CD14-positive monocyte (primary cell): Measurements from ENCODE around the gene DENND5B. TPM values are rescaled to one million over a fixed set of nuclear protein-coding genes. Genes with fewer than 3 reads are reported as not detected.

Experiments used
- DNase-seq, 3 donors: peaks; one replicate each; pipeline ENCODE4 v3.0.0-alpha.2; 2011 to 2022
- H2AFZ ChIP-seq: 2 replicates; pipeline ENCODE4 v1.6.0; 2012; ENCODE audit warnings: mild to moderate bottlenecking, low read depth, low read length, inconsistent platforms; ENCODE audit not compliant: insufficient read depth, poor library complexity, severe bottlenecking
- H3K27ac ChIP-seq, 2 donors: 1 replicate in 1 of 2; 2 replicates in 1 of 2; pipeline ENCODE4 v1.5.1; 2012 to 2013; ENCODE audit warnings: low read length in 2 of 2, control low read depth in 1 of 2, inconsistent platforms in 1 of 2, low read depth in 1 of 2, mild to moderate bottlenecking in 1 of 2
- H3K27me3 ChIP-seq, 2 donors: one replicate each; pipeline versions ENCODE4 v1.6.0 to v1.6.1; 2011 to 2013; ENCODE audit warnings: low read length in 2 of 2; ENCODE audit not compliant: control insufficient read depth in 2 of 2, insufficient read depth in 2 of 2
- H3K36me3 ChIP-seq, 2 donors: replicated peaks in 1 of 2; 1 replicate in 1 of 2; 2 replicates in 1 of 2; pipeline versions ENCODE4 v1.5.1 to v1.6.1; 2012 to 2013; ENCODE audit warnings: low read length in 2 of 2, control low read depth in 1 of 2, inconsistent platforms in 1 of 2, mild to moderate bottlenecking in 1 of 2; ENCODE audit not compliant: insufficient read depth in 2 of 2, control insufficient read depth in 1 of 2
- H3K4me1 ChIP-seq, 2 donors: 1 replicate in 1 of 2; 2 replicates in 1 of 2; pipeline versions ENCODE4 v1.5.1 to v1.6.1; 2012 to 2013; ENCODE audit warnings: low read length in 2 of 2, control low read depth in 1 of 2, inconsistent platforms in 1 of 2, mild to moderate bottlenecking in 1 of 2, moderate library complexity in 1 of 2; ENCODE audit not compliant: insufficient read depth in 2 of 2, control insufficient read depth in 1 of 2
- H3K4me2 ChIP-seq: replicated peaks from 2 replicates; pipeline ENCODE3; 2012; ENCODE audit warnings: low read length, moderate library complexity, mild to moderate bottlenecking; ENCODE audit not compliant: poor library complexity, severe bottlenecking; ENCODE audit errors: extremely low read depth
- H3K4me3 ChIP-seq, 3 experiments: fragments of 200-600 bp in 1 of 3; sonication (generic) in 1 of 3; replicated peaks in 1 of 3; 1 replicate in 2 of 3; 2 replicates in 1 of 3; pipeline ENCODE4 v1.5.1; 2011 to 2013; ENCODE audit warnings: low read length in 3 of 3, mild to moderate bottlenecking in 3 of 3, control low read depth in 2 of 3, low read depth in 2 of 3, inconsistent platforms in 1 of 3, moderate library complexity in 1 of 3
- H3K79me2 ChIP-seq: 2 replicates; pipeline ENCODE4 v1.6.0; 2012; ENCODE audit warnings: mild to moderate bottlenecking, control low read depth, inconsistent platforms, low read length, moderate library complexity; ENCODE audit not compliant: insufficient read depth
- H3K9ac ChIP-seq: 2 replicates; pipeline ENCODE4 v1.6.0; 2017; ENCODE audit warnings: low read length, mild to moderate bottlenecking; ENCODE audit not compliant: insufficient read depth, poor library complexity, severe bottlenecking
- H3K9me3 ChIP-seq, 2 donors: replicated peaks in 1 of 2; 1 replicate in 1 of 2; 2 replicates in 1 of 2; pipeline versions ENCODE4 v1.5.1 to v1.6.1; 2012 to 2013; ENCODE audit warnings: low read length in 2 of 2, control low read depth in 1 of 2; ENCODE audit not compliant: control insufficient read depth in 1 of 2, insufficient read depth in 1 of 2
- H4K20me1 ChIP-seq: 2 replicates; pipeline ENCODE4 v1.6.0; 2012; ENCODE audit warnings: mild to moderate bottlenecking, low read length, control low read depth, moderate library complexity; ENCODE audit not compliant: insufficient read depth
- H3K27ac Mint-ChIP-seq, 7 donors: one replicate each; pipeline ENCODE4 v1.8.0; 2020; ENCODE audit warnings: mild to moderate bottlenecking in 7 of 7, mixed read lengths in 7 of 7, moderate library complexity in 6 of 7, inconsistent platforms in 2 of 7
- H3K27me3 Mint-ChIP-seq, 3 donors: one replicate each; pipeline ENCODE4 v1.8.0; 2021 to 2022; ENCODE audit warnings: low read depth in 3 of 3, mild to moderate bottlenecking in 3 of 3, mixed read lengths in 3 of 3, moderate library complexity in 3 of 3, inconsistent platforms in 1 of 3
- H3K36me3 Mint-ChIP-seq, 2 donors: one replicate each; pipeline ENCODE4 v1.8.0; 2020; ENCODE audit warnings: mixed read lengths in 2 of 2, inconsistent platforms in 1 of 2, mild to moderate bottlenecking in 1 of 2
- H3K4me1 Mint-ChIP-seq: one replicate; pipeline ENCODE4 v1.8.0; 2020; ENCODE audit warnings: mild to moderate bottlenecking, mixed read lengths
- H3K4me3 Mint-ChIP-seq, 2 donors: one replicate each; pipeline ENCODE4 v1.8.0; 2020; ENCODE audit warnings: mild to moderate bottlenecking in 2 of 2, mixed read lengths in 2 of 2, moderate library complexity in 1 of 2
- H3K9me3 Mint-ChIP-seq, 7 donors: one replicate each; pipeline ENCODE4 v1.8.0; 2020 to 2022; ENCODE audit warnings: mixed read lengths in 7 of 7, mild to moderate bottlenecking in 6 of 7, moderate library complexity in 6 of 7, inconsistent platforms in 2 of 7
- CTCF ChIP-seq: fragments of 200-600 bp; IDR thresholded peaks from one replicate; pipeline ENCODE4 v1.8.0; 2022; ENCODE audit warnings: antibody characterized with exemption, mild to moderate bottlenecking
- WGBS: methylation state at CpG from one replicate; pipeline ENCODE4 v1.1.5; 2013; ENCODE audit warnings: missing lambda C conversion rate; ENCODE audit not compliant: insufficient coverage; 5-methylcytosine and 5-hydroxymethylcytosine counted together
- intact Hi-C, 2 donors: fragments of 100-400 bp; cut with micrococcal nuclease; formaldehyde crosslinking; loops; one replicate each; pipeline versions ENCODE4 v1.15.0 to v1.15.1; 2023
- polyA plus RNA-seq, 3 donors: library from polyadenylated mRNA; depleted of rRNA in 1 of 3; unstranded in 2 of 3; stranded (reverse) in 1 of 3; fragments of 300-500 nt in 2 of 3; fragments of >200 nt in 1 of 3; fragmentation: Illumina TruSeq in 2 of 3; gene quantifications; 1 replicate in 2 of 3; 2 replicates in 1 of 3; pipeline ENCODE4 v1.2.3, GENCODE V29; 2012 to 2021

Gene DENND5B
- polyA plus RNA-seq, 3 donors = 0.23 to 0.36 (median 0.36) TPM

DNA sequence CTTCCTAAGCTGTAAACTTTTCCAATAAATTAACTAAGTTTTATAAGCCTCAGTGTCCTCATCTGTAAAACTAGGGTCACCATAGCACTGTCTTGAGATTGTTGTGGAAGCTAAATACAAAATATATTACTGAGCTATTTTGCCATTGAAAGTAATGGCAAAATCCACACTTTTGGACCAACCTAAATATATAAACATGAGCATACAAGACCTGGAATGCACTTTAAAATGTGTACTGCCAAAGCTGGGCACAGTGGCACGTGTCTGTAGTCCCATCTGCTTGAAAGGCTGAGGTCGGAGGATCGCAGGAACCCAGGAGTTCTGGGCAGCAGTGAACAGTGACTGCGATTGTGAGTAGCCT, 235.2 kb downstream of the DENND5B start:
- Histone ChIP-seq H2AFZ (no peak overlapping the region), H3K36me3 (no peaks in the 10 kb centered on the region), H3K9me3 (no peaks in the 10 kb centered on the region), H3K9ac (no peak overlapping the region), H3K27ac (no peak overlapping the region), H4K20me1 (no peaks in the 10 kb centered on the region), H3K4me2 (no peak overlapping the region), H3K4me3 (no peak overlapping the region), H3K79me2 (no peaks in the 10 kb centered on the region), H3K4me1 (peaks cover 9 to 12% of the 10 kb centered on the region in 2 donors), H3K27me3 (no peaks in the 10 kb centered on the region)
- Mint-ChIP-seq H3K27ac (no peak overlapping the region), H3K9me3 (peaks cover 0 to 4% (median 0%) of the 10 kb centered on the region in 7 donors), H3K4me1 (peaks cover 10% of the 10 kb centered on the region), H3K4me3 (no peak overlapping the region), H3K36me3 (no peaks in the 10 kb centered on the region), H3K27me3 (peaks cover 0 to 4% (median 1%) of the 10 kb centered on the region in 3 donors)
- no peak for TF ChIP-seq CTCF
- WGBS = no CpG with 5 or more reads among the region's 4 CpGs
- intact Hi-C loops = no loop called here
- DNase-seq = no peak

GRCh38 chr12:31353750-31354708, 236.9 kb downstream of the DENND5B start:
- intact Hi-C loops = no loop called here
- H3K27ac Mint-ChIP-seq = peak overlapping the region in 4 of 7 donors; percentile 27 to 58 (median 41)
- no peaks in the 10 kb centered on the region for H3K36me3 ChIP-seq

More at GRCh38 chr12:31353750-31354708, 236.9 kb downstream of the DENND5B start:
- H3K9me3 ChIP-seq = no peaks in the 10 kb centered on the region
- H3K4me1 ChIP-seq = peaks cover 9 to 12% of the 10 kb centered on the region in 2 donors
- H3K36me3 Mint-ChIP-seq = no peaks in the 10 kb centered on the region
- peaks cover 10% of the 10 kb centered on the region for H3K4me1 Mint-ChIP-seq
- TF ChIP-seq CTCF = no peak
- DNase-seq = peak; percentile 12 to 38 (median 17)
- H3K27ac ChIP-seq = peak overlapping the region in 1 of 2 donors; percentile 25
- no peaks in the 10 kb centered on the region for H3K79me2 ChIP-seq
- H3K4me2 ChIP-seq = no peak overlapping the region
- H3K27me3 Mint-ChIP-seq = peaks cover 0 to 4% (median 1%) of the 10 kb centered on the region in 3 donors
- H4K20me1 ChIP-seq = no peaks in the 10 kb centered on the region
- peaks cover 0 to 4% (median 0%) of the 10 kb centered on the region in 7 donors for H3K9me3 Mint-ChIP-seq
- WGBS = 60% methylated on average over 4 of the region's 12 CpGs
- H3K4me3 Mint-ChIP-seq = no peak overlapping the region
- peak overlapping the region; percentile 43 for H2AFZ ChIP-seq
- no peak overlapping the region for H3K9ac ChIP-seq
- H3K27me3 ChIP-seq = no peaks in the 10 kb centered on the region
- H3K4me3 ChIP-seq = no peak overlapping the region
